Ovary (tissue), 3 donors: ENCODE results near the gene UNC13C.

Experiments
- CTCF ChIP-seq, 3 donors: fragments of 450-650 bp in 2 of 3; fragments of 200-600 bp in 1 of 3; IDR thresholded peaks; one replicate each; pipeline versions ENCODE4 v1.5.1 to v1.8.0; 2016 to 2022; ENCODE audit warnings: antibody characterized with exemption in 3 of 3, mild to moderate bottlenecking in 1 of 3
- EP300 ChIP-seq: sonication (generic); formaldehyde crosslinking; IDR thresholded peaks from one replicate; pipeline ENCODE4 v1.6.1; 2017; ENCODE audit warnings: antibody characterized with exemption
- POLR2A ChIP-seq: fragments of 450-650 bp; IDR thresholded peaks from one replicate; pipeline ENCODE4 v1.6.1; 2017; ENCODE audit warnings: antibody characterized with exemption, mild to moderate bottlenecking, moderate library complexity
- donor health status: DM: no; HTN: no; CAD: no.

- no peak for TF ChIP-seq POLR2A
- no peak for TF ChIP-seq CTCF (IDR thresholded peaks at IDR 0.05)
- no peak for TF ChIP-seq EP300
Measured at GRCh38 chr15:54638666-54639065, 660.4 kb downstream of the UNC13C start.
